AG09319 (cell line): ENCODE results near the gene TIE1.

Experiments used
- DNase-seq: peaks from one replicate; pipeline ENCODE4 v3.0.0-alpha.2; 2010; ENCODE audit warnings: low read depth; ENCODE audit errors: extremely low read depth
- CTCF ChIP-seq: IDR thresholded peaks from 2 replicates; pipeline ENCODE4 v1.5.1; 2011; ENCODE audit warnings: low read depth, mild to moderate bottlenecking, inconsistent platforms, low read length, moderate library complexity

The TIE1 gene

GRCh38 chr1:43315963-43316737 is 15.4 kb downstream of the TIE1 start:
- TF ChIP-seq CTCF, result no peak
- no peak for DNase-seq

GRCh38 chr1:43316738-43317520 is 16.1 kb downstream of the TIE1 start:
- TF ChIP-seq CTCF, result peak; percentile 3

GRCh38 chr1:43317817-43318471 is 17.2 kb downstream of the TIE1 start:
- no peak for DNase-seq

More at GRCh38 chr1:43316738-43317520, 16.1 kb downstream of the TIE1 start:
- DNase-seq, result no peak

GRCh38 chr1:43318831-43319230 is 18.0 kb downstream of the TIE1 start:
- no peak for DNase-seq
- no peak for TF ChIP-seq CTCF

More at GRCh38 chr1:43317817-43318471, 17.2 kb downstream of the TIE1 start:
- no peak for TF ChIP-seq CTCF

GRCh38 chr1:43319288-43319687 is 18.5 kb downstream of the TIE1 start:
- no peak for TF ChIP-seq CTCF
- no peak for DNase-seq

- DNase-seq, result no peak
- TF ChIP-seq CTCF, result no peak
Observed at GRCh38 chr1:43319766-43320165, 19.0 kb downstream of the TIE1 start.
